Nephron progenitor cell (in vitro differentiated cells): ENCODE measurements around the gene RABL6.

ENCODE experiments used
- DNase-seq: peaks from one replicate; pipeline ENCODE4 v3.0.0; 2021
- H3K27ac Mint-ChIP-seq: 2 replicates; pipeline ENCODE4 v1.8.0; 2021; ENCODE audit warnings: mild to moderate bottlenecking, moderate library complexity, mixed read lengths
- H3K27me3 Mint-ChIP-seq: 2 replicates; pipeline ENCODE4 v1.8.0; 2021; ENCODE audit warnings: mild to moderate bottlenecking, low read depth, mixed read lengths; ENCODE audit not compliant: poor library complexity
- H3K36me3 Mint-ChIP-seq: 2 replicates; pipeline ENCODE4 v1.8.0; 2021; ENCODE audit warnings: low read depth, mixed read lengths
- H3K4me1 Mint-ChIP-seq: 2 replicates; pipeline ENCODE4 v1.8.0; 2021; ENCODE audit warnings: mixed read lengths
- H3K4me3 Mint-ChIP-seq: 2 replicates; pipeline ENCODE4 v1.8.0; 2021; ENCODE audit warnings: mild to moderate bottlenecking, moderate library complexity, mixed read lengths
- H3K9me3 Mint-ChIP-seq: 2 replicates; pipeline ENCODE4 v1.8.0; 2021; ENCODE audit warnings: mild to moderate bottlenecking, moderate library complexity, mixed read lengths
- CTCF ChIP-seq: fragments of 200-600 bp; sonication (generic); IDR thresholded peaks from 2 replicates; pipeline ENCODE4 v1.5.0; 2021; ENCODE audit warnings: antibody characterized with exemption

RABL6 gene

GRCh38 chr9:136789523-136789937 is 18.2 kb upstream of the RABL6 start:
- peaks cover 53% of the 10 kb centered on the region for H3K4me1 Mint-ChIP-seq
- no peak for DNase-seq
- no peak for TF ChIP-seq CTCF
- peaks cover 18% of the 10 kb centered on the region for H3K27me3 Mint-ChIP-seq
- H3K27ac Mint-ChIP-seq: no peak overlapping the region
- no peak overlapping the region for H3K4me3 Mint-ChIP-seq
- H3K36me3 Mint-ChIP-seq: no peaks in the 10 kb centered on the region
- H3K9me3 Mint-ChIP-seq: no peaks in the 10 kb centered on the region

- Mint-ChIP-seq H3K9me3 (no peaks in the 10 kb centered on the region), H3K4me1 (peaks cover 56% of the 10 kb centered on the region), H3K36me3 (no peaks in the 10 kb centered on the region), H3K27ac (no peak within 1 kb of the TSS), H3K27me3 (peaks cover 17% of the 10 kb centered on the region), H3K4me3 (peak within 1 kb of the TSS; percentile 78)
- DNase-seq: peak; percentile 100
- no peak for TF ChIP-seq CTCF
Observed at GRCh38 chr9:136790640-136791515, 16.9 kb upstream of the RABL6 start, which contains the start of gene TMEM141. TMEM141 (plus strand) TSS chr9:136791344; CDS start chr9:136791371, 27 bp downstream.

GRCh38 chr9:136791516-136792276 is 16.1 kb upstream of the RABL6 start:
- H3K4me3 Mint-ChIP-seq: peak overlapping the region; percentile 78
- H3K27ac Mint-ChIP-seq: no peak overlapping the region
- H3K4me1 Mint-ChIP-seq: peaks cover 64% of the 10 kb centered on the region

GRCh38 chr9:136792321-136793085 is 15.2 kb upstream of the RABL6 start:
- H3K27me3 Mint-ChIP-seq: peaks cover 5% of the 10 kb centered on the region
- H3K4me3 Mint-ChIP-seq: peak overlapping the region; percentile 78
- no peak for DNase-seq
- H3K27ac Mint-ChIP-seq: no peak overlapping the region
- H3K36me3 Mint-ChIP-seq: no peaks in the 10 kb centered on the region
- H3K9me3 Mint-ChIP-seq: no peaks in the 10 kb centered on the region
- H3K4me1 Mint-ChIP-seq: peaks cover 69% of the 10 kb centered on the region
- TF ChIP-seq CTCF: no peak

More at GRCh38 chr9:136791516-136792276, 16.1 kb upstream of the RABL6 start:
- Mint-ChIP-seq H3K36me3 (no peaks in the 10 kb centered on the region), H3K27me3 (peaks cover 9% of the 10 kb centered on the region), H3K9me3 (no peaks in the 10 kb centered on the region)
- DNase-seq: peak; percentile 67
- peak; percentile 94 for TF ChIP-seq CTCF

GRCh38 chr9:136793086-136793946 is 14.4 kb upstream of the RABL6 start:
- no peak for TF ChIP-seq CTCF
- H3K27me3 Mint-ChIP-seq: no peaks in the 10 kb centered on the region
- no peaks in the 10 kb centered on the region for H3K36me3 Mint-ChIP-seq
- H3K27ac Mint-ChIP-seq: no peak overlapping the region
- no peak for DNase-seq
- H3K9me3 Mint-ChIP-seq: no peaks in the 10 kb centered on the region
- peaks cover 62% of the 10 kb centered on the region for H3K4me1 Mint-ChIP-seq
- H3K4me3 Mint-ChIP-seq: no peak overlapping the region
